Thyroid gland (tissue), 4 donors: ENCODE results near the gene CX3CR1. TPM values are rescaled to one million over a fixed set of nuclear protein-coding genes. Genes with fewer than 3 reads are reported as not detected.
"Not testable (repeated sequence)": the region's sequence is repeated elsewhere in the genome, so short reads cannot be mapped to it uniquely, and the experiment has no call there.

Experiments
- DNase-seq, 2 donors: peaks; one replicate each; pipeline ENCODE4 v3.0.0-alpha.2; 2019
- H3K27ac ChIP-seq, 3 donors: fragments of 200-600 bp; sonication (generic); 1 replicate in 2 of 3; 2 replicates in 1 of 3; pipeline ENCODE4 v1.5.1; 2016 to 2019; ENCODE audit warnings: mild to moderate bottlenecking in 1 of 3, moderate library complexity in 1 of 3
- H3K27me3 ChIP-seq: fragments of 200-600 bp; sonication (generic); one replicate; pipeline ENCODE4 v1.5.1; 2019
- H3K36me3 ChIP-seq, 2 donors: fragments of 200-600 bp; sonication (generic); one replicate each; pipeline ENCODE4 v1.5.1; 2016 to 2019
- H3K4me1 ChIP-seq, 2 donors: fragments of 200-600 bp; sonication (generic); one replicate each; pipeline ENCODE4 v1.5.1; 2017 to 2019
- H3K4me3 ChIP-seq, 3 donors: fragments of 200-600 bp; sonication (generic); replicated peaks in 1 of 3; 1 replicate in 2 of 3; 2 replicates in 1 of 3; pipeline ENCODE4 v1.5.1; 2016; ENCODE audit warnings: mild to moderate bottlenecking in 1 of 3
- H3K9me3 ChIP-seq: fragments of 200-600 bp; sonication (generic); one replicate; pipeline ENCODE4 v1.5.1; 2017
- CTCF ChIP-seq, 6 experiments: fragments of 200-600 bp in 3 of 6; fragments of 450-650 bp in 3 of 6; sonication (generic) in 3 of 6; IDR thresholded peaks; one replicate each; pipeline ENCODE4 v1.5.1; 2016 to 2019; ENCODE audit warnings: antibody characterized with exemption in 6 of 6, mild to moderate bottlenecking in 2 of 6, inconsistent platforms in 1 of 6, moderate library complexity in 1 of 6
- POLR2A ChIP-seq, 2 donors: fragments of 450-650 bp; IDR thresholded peaks; one replicate each; pipeline ENCODE4 v1.6.1; 2017; ENCODE audit warnings: antibody characterized with exemption in 2 of 2, mild to moderate bottlenecking in 2 of 2, moderate library complexity in 1 of 2
- WGBS, 2 donors: methylation state at CpG; one replicate each; pipeline ENCODE4 v1.1.5; 2017; 5-methylcytosine and 5-hydroxymethylcytosine counted together
- intact Hi-C: fragments of 100-400 bp; cut with DNase I; formaldehyde crosslinking; loops from one replicate; pipeline ENCODE4 v1.15.1; 2023
- total RNA-seq, 4 donors: library from RNA; depleted of rRNA; stranded (reverse); fragments of >200 nt; gene quantifications; one replicate each; pipeline ENCODE4 v1.2.3, GENCODE V29; 2016

CX3CR1 gene
- total RNA-seq, 4 donors from 2014 or later, result 0.27 to 1.9 (median 1.1) TPM; not detected in 1

GRCh38 chr3:39237027-39237426, 42.8 kb downstream of the CX3CR1 start:
- DNase-seq, result no peak
- no peaks in the 10 kb centered on the region for H3K9me3 ChIP-seq
- H3K4me3 ChIP-seq, result no peak overlapping the region
- no peaks in the 10 kb centered on the region for H3K27me3 ChIP-seq
- TF ChIP-seq CTCF (IDR thresholded peaks at IDR 0.05) (no peak), POLR2A (IDR thresholded peaks at IDR 0.05) (no peak)
- no peak overlapping the region for H3K27ac ChIP-seq
- intact Hi-C loops, result no loop called here
- H3K4me1 ChIP-seq, result no peaks in the 10 kb centered on the region
- WGBS, 2 donors, result 71 to 76% methylated on average over 6 of the region's 6 CpGs
- no peaks in the 10 kb centered on the region for H3K36me3 ChIP-seq

GRCh38 chr3:39234651-39235050, 45.2 kb downstream of the CX3CR1 start:
- WGBS, 2 donors, result 61 to 71% methylated on average over 2 of the region's 2 CpGs
- intact Hi-C loops, result no loop called here

GRCh38 chr3:39232859-39233258, 47.0 kb downstream of the CX3CR1 start:
- DNase-seq, result no peak
- no peaks in the 10 kb centered on the region for H3K4me1 ChIP-seq
- no peak for TF ChIP-seq POLR2A (IDR thresholded peaks at IDR 0.05)
- no peak for TF ChIP-seq CTCF (IDR thresholded peaks at IDR 0.05)
- intact Hi-C loops, result no loop called here
- no peak overlapping the region for H3K4me3 ChIP-seq
- no peaks in the 10 kb centered on the region for H3K36me3 ChIP-seq
- WGBS, 2 donors, result 40 to 43% methylated on average over 3 of the region's 3 CpGs
- H3K9me3 ChIP-seq, result no peaks in the 10 kb centered on the region
- H3K27ac ChIP-seq, result no peak overlapping the region
- H3K27me3 ChIP-seq, result no peaks in the 10 kb centered on the region

More at GRCh38 chr3:39234651-39235050, 45.2 kb downstream of the CX3CR1 start:
- Histone ChIP-seq H3K36me3 (no peaks in the 10 kb centered on the region), H3K27me3 (no peaks in the 10 kb centered on the region), H3K9me3 (no peaks in the 10 kb centered on the region), H3K27ac (no peak overlapping the region), H3K4me1 (no peaks in the 10 kb centered on the region), H3K4me3 (no peak overlapping the region)
- DNase-seq, result no peak
- TF ChIP-seq CTCF (IDR thresholded peaks at IDR 0.05), result no peak
- TF ChIP-seq POLR2A (IDR thresholded peaks at IDR 0.05), result no peak

GRCh38 chr3:39230453-39230852, 49.4 kb downstream of the CX3CR1 start:
- Histone ChIP-seq H3K9me3 (no peaks in the 10 kb centered on the region), H3K36me3 (no peaks in the 10 kb centered on the region), H3K27me3 (no peaks in the 10 kb centered on the region), H3K27ac (no peak overlapping the region), H3K4me3 (no peak overlapping the region), H3K4me1 (no peaks in the 10 kb centered on the region)
- intact Hi-C loops, result no loop called here
- DNase-seq, result no peak
- TF ChIP-seq POLR2A (IDR thresholded peaks at IDR 0.05), result no peak
- TF ChIP-seq CTCF (IDR thresholded peaks at IDR 0.05), result no peak
- WGBS, 2 donors, result 88 to 90% methylated on average over 1 of the region's 1 CpG

- Histone ChIP-seq H3K9me3 (no peaks in the 10 kb centered on the region), H3K4me1 (no peaks in the 10 kb centered on the region), H3K36me3 (no peaks in the 10 kb centered on the region), H3K4me3 (no peak overlapping the region), H3K27ac (no peak overlapping the region), H3K27me3 (no peaks in the 10 kb centered on the region)
- DNase-seq, result no peak
- 76 to 81% methylated on average over 4 of the region's 4 CpGs for WGBS, 2 donors
- intact Hi-C loops, result no loop called here
- TF ChIP-seq POLR2A (IDR thresholded peaks at IDR 0.05), result no peak
Observed at GRCh38 chr3:39228496-39228895, 51.3 kb downstream of the CX3CR1 start.

- H3K4me1 ChIP-seq, intact Hi-C loops, H3K9me3 ChIP-seq, H3K4me3 ChIP-seq, H3K27me3 ChIP-seq, H3K36me3 ChIP-seq, H3K27ac ChIP-seq, DNase-seq: not testable (repeated sequence)
- WGBS, 2 donors, result 96 to 97% methylated on average over 17 to 18 of the region's 32 CpGs
Observed at GRCh38 chr3:39227596-39227995, 52.2 kb downstream of the CX3CR1 start.
